ENCODE data around the gene PILRA.
"Not testable (repeated sequence)": the region's sequence is repeated elsewhere in the genome, so short reads cannot be mapped to it uniquely, and the experiment has no call there.

The PILRA gene

DNA sequence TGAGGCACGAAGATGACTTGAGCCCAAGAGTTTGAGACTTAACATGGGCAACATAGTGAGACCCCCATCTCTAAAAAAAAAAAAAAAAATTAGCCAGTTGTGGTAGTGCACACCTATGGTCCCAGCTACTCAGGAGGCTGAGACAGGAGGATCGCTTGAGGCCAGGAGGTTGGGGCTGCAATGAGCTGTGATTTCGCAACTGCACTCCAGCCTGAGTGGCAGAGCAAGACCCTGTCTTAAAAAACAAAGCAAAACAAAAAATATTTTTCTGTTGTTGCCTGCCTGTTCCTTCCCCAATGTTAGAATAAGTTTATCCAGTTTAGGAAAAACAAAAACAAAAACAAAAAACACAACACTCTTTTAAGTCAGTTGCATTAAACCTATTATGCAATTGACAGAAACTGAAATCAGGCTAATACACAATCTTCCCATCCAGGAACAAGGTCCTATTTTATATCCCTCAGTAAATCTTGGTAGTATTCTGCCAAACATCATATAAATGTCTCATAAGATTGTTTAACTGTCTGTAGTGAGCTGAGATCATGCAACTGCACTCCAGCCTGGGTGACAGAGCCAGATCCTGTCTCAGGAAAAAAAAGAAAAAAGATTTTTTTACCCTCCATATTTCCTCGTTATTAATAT lies 4.9 kb downstream of the PILRA start:
- TF ChIP-seq CTCF (IDR thresholded peaks at IDR 0.05; ENCODE audit: low read depth, low read length) = no peak
- no peak for DNase-seq (ENCODE audit: extremely low read depth, low read depth)

- no peak for DNase-seq (ENCODE audit: extremely low read depth, low read depth)
- no peak for TF ChIP-seq CTCF (IDR thresholded peaks at IDR 0.05; ENCODE audit: low read depth, low read length)
These were observed 6.9 kb downstream of the PILRA start for GRCh38 chr7:100380196-100380595.

- DNase-seq (ENCODE audit: extremely low read depth, low read depth) = not testable (repeated sequence)
These were observed 8.4 kb downstream of the PILRA start for GRCh38 chr7:100381531-100382233.

DNA sequence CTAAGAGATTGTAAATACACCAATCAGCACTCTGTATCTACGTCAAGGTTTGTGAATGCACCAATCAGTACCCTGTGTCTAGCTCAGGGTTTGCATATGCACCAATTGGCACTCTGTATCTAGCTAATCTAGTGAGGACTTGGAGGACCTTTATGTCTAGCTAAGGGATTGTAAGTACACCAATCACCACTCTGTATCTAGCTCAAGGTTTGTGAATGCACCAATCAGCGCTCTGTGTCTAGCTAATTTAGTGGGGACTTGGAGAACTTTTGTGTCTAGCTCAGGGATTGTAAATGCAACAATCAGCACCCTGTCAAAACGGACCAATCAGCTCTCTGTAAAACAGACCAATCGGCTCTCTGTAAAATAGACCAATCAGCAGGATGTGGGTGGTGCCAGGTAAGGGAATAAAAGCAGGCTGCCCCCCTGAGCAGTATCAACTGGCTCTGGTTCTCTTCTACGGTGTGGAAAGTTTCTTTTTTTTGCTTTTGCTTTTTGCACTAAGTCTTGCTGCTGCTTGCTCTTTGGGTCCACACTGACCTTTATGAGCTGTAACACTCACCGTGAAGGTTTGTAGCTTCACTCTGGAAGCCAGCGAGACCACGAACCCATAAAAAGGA lies 9.1 kb downstream of the PILRA start:
- DNase-seq (ENCODE audit: extremely low read depth, low read depth) = not testable (repeated sequence)

DNA sequence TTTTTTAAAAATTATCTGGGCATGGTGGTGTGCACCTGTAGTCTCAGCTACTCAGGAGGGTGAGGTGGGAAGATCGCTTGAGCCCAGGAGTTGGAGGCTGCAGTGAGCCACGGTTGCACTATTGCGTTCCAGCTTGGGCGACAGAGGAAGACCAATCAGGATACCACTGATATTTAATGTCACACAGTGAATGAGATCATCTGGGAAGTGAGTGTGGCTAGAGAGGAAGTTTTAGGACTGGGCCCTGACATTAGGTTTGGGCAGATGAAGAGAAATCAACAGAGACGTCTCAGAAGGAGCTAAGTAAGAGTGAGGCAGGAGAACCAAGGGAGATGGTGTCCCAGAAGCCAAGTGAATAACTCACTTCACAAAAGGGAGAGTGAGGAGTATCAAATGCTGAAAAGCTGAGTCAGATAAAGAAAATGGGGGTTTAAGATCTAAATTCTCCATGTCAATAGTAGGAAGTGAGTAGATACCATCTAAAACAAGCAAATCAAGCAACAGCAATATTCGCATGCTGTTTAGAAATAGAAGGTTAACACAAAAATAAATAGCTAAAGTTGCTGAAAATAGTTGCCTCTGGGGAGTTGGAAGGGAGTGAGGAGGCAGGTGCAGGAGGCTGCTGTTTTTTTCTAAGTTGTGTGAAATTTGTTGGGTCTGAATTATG lies 11.5 kb downstream of the PILRA start:
- TF ChIP-seq CTCF (IDR thresholded peaks at IDR 0.05; ENCODE audit: low read depth, low read length) = no peak
- DNase-seq (ENCODE audit: extremely low read depth, low read depth) = no peak

DNA sequence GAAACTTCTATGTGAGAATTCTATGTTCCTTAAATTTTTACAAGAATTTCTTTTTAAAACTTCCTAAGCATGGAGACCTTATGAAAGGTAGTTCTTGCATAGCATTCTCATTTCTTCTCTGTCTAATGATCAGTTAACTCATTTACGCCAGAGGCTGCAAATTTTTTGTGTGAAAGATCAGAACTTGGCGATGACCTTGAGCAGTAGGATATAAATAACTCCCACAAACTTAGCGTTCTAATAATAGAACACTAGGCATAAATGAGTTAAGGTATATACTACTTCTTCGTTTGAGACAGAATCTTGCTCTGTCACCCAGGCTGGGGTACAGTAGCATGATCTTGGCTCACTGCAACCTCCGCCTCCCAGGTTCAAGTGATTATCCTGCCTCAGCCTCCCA lies 13.7 kb downstream of the PILRA start:
- DNase-seq (ENCODE audit: extremely low read depth, low read depth) = no peak
- TF ChIP-seq CTCF (IDR thresholded peaks at IDR 0.05; ENCODE audit: low read depth, low read length) = no peak

- TF ChIP-seq CTCF (IDR thresholded peaks at IDR 0.05; ENCODE audit: low read depth, low read length) = no peak
- no peak for DNase-seq (ENCODE audit: extremely low read depth, low read depth)
These were observed 14.4 kb downstream of the PILRA start for GRCh38 chr7:100387695-100388094.

- no peak for DNase-seq (ENCODE audit: extremely low read depth, low read depth)
- no peak for TF ChIP-seq CTCF (IDR thresholded peaks at IDR 0.05; ENCODE audit: low read depth, low read length)
These were observed 16.3 kb downstream of the PILRA start for GRCh38 chr7:100389437-100390088.
